ENCODE results near the gene ZNF284. TPM values are rescaled to one million over a fixed set of nuclear protein-coding genes. Genes with fewer than 3 reads are reported as not detected.

ZNF284 gene
- 0.74 and 1.0 TPM in 2 replicates for total RNA-seq

DNA sequence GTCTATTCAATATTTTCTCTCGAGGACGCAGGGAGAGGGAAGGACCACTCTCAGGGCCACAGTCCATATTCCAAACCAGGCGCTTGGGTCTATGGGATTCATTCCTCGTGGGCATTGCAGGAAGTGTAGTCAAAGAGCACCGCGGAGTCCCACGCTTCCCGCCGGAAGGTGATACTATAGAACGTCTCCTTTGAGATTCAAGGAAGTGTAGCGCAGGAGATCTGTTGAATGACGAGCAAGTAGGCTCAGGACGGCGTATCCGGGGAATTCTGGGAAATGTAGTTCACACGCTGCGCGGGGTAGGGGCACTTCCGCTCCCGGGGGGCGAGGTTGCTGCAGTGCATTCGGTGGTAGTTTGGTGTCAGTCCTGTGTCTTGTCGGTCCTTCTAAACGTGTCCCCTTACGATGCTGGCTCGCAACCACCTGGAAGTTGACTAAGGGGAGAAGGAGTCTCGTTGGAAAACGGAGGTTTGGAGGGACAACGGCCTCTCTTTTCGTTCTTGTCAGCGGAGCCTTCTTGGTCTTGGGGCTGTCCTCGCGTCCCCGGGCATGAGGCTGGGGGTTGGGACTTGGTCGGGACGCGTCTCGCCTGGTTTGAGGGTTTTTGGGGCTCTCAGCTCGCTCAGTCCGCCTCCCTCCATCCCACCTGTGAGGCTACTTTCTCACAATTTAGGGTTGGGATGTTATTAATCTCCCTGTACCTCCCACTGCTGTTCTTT lies at the start of gene ZNF284:
Gene ZNF284, plus strand, starts transcription at position 336 of the 719 bp plus-strand sequence. CDS start 4,231 bp downstream, outside the sequence.

DNA sequence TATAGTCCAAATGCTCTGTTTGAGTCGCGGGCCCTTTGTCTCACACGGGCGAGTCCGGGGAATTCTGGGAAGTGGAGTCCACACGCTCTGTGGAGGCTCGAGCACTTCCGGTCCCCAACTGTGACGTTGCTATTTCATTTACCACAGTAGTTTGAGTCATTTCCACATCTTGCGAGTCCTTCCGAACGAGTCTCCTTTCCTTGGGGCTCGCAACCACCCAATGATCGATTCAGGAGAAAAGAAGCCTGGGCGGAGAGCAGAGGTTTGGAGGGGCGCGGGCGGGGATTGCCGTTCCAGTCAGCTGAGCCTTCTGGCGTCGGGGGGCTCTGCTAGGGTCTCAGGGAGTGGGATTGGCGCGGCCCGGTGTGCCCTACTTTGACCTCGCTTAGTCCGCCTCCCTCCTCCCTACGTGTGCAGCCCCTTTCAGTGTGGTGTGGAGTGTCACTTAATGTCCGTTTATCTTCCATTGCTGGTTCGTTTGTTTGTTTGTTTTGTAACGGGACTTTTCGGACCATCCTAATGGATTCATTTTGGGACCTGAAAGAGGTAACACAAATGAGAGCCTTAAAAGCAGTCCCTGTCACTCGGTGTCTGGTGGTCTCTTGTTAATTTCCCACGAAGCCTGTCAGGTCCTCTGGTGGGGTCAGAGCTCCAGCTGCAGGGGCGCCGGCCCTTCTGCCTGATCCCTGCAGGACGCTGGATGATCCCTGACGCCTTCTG lies 46.6 kb upstream of the ZNF284 start, which contains the start of gene ZNF222:
Gene ZNF222, plus strand, starts transcription at position 163 of the 720 bp plus-strand sequence. Its CDS starts 58 bp downstream, at position 221.

DNA sequence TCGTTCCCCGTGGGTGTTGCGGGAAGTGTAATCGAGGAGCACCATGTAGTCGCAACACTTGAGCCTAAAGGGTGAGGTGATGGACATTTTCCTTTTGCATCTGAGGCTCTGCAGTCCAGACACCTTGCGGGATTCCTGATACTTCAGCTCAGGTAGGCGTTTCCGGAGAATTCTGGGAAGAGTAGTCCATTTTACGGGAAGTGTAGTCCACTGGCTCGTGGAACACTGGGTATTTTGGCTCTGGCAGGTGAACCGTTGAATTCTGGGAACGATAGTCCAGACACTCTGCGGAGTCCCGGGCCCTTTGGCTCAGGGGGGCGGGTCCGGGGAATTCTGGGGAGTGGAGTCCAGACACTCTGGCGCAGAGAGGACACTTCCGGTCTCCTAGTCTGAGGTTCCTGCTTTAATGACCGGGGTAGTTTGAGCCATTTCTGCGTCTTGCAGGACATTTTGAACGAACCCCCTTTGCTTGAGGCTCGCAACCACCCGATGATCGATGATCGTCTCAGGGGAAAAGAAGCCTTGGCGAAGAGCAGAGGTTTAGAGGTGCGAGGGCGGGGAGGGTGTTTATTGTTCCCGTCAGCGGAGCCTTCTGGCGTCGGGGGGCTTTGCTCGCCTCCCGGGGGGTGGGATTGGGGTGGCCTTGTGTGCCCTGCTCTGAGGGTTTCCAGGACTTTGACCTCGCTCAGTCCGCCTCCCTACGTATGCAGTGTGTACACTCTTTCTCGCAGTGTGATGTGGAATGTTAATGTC lies 20.1 kb upstream of the ZNF284 start, which contains the start of gene ZNF223:
Gene ZNF223, plus strand, starts transcription at position 387 of the 753 bp plus-strand sequence. CDS start 3,141 bp downstream, outside the sequence.

DNA sequence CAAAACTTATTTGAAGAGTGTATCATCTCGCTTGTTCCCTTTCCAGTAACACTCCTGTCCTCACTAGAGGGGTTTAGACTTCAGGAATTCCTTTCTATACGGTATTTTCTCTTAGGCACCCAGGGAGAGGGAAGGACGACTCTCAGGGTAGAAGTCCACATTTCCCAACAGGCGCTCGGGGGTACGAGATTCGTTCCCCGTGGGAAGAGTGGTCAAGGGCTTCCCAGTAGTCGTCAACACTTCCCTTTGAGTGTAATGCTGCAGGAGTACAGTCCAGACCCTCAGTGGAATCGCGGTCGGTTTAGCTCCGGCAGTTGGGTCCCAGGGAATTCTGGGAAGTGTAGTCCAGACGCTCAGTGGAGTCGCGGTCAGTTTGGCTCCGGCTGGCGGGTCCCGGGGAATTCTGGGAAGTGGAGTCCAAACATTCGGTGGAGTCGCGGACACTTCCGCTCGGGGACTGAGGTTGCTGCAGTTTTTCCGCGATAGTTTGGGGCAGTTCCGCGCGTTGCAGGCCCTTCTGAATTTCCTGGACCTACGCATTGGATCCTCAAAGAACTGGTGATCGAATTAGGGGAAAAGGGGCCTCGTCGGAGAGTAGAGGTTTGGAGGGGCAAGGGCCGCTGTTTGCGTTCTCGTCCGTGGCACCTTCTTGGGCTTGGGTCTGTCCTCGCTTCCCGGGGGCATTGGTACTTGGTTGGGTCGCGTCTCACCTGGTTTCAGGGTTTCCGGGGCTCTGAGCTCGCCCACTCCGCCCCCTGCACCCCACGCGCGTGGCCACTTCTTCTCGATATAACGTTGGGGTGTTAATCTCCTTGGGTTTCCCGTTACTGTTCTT lies 22.2 kb downstream of the ZNF284 start, which contains the start of gene ZNF224:
Gene ZNF224, plus strand, starts transcription at position 431 of the 835 bp plus-strand sequence. CDS start 3,513 bp downstream, outside the sequence.

GRCh38 chr19:44113138-44113783 lies 41.3 kb downstream of the ZNF284 start, which contains the start of gene ZNF225:
ZNF225 (plus strand) TSS chr19:44113399; CDS start chr19:44115828, 2,429 bp downstream.

Other genes with a start within 250 kb of the ZNF284 start
- gene ZNF283, start 244.8 kb upstream of the ZNF284 start, total RNA-seq: 1.8 and 3.5 TPM in 2 replicates
- gene ZNF404, start 188.2 kb upstream of the ZNF284 start, total RNA-seq: 1.0 TPM in 2 replicates
- 5.6 and 5.9 TPM in 2 replicates for gene ZNF45, start 136.9 kb upstream of the ZNF284 start, total RNA-seq
- 1.9 and 3.0 TPM in 2 replicates for gene ZNF221, start 120.9 kb upstream of the ZNF284 start, total RNA-seq
- 2.9 and 4.8 TPM in 2 replicates for gene ZNF155, start 88.0 kb upstream of the ZNF284 start, total RNA-seq
- gene ZNF230, start 69.2 kb upstream of the ZNF284 start, total RNA-seq: 1.2 and 2.2 TPM in 2 replicates
- 1.8 and 4.9 TPM in 2 replicates for gene ZNF222, start 46.8 kb upstream of the ZNF284 start, total RNA-seq
- 2.4 and 3.5 TPM in 2 replicates for gene ZNF223, start 20.1 kb upstream of the ZNF284 start, total RNA-seq
- gene ZNF224, start 22.2 kb downstream of the ZNF284 start, total RNA-seq: 3.4 and 8.2 TPM in 2 replicates
- gene ZNF225, start 41.2 kb downstream of the ZNF284 start, total RNA-seq: 1.5 and 2.4 TPM in 2 replicates
- gene ZNF234, start 69.4 kb downstream of the ZNF284 start, total RNA-seq: 2.4 and 3.1 TPM in 2 replicates
- 8.0 and 10.8 TPM in 2 replicates for gene ZNF226, start 92.9 kb downstream of the ZNF284 start, total RNA-seq
- gene ZNF227, start 140.4 kb downstream of the ZNF284 start, total RNA-seq: 6.1 and 7.1 TPM in 2 replicates
- 0.17 and 0.30 TPM in 2 replicates for gene ZNF233, start 187.7 kb downstream of the ZNF284 start, total RNA-seq
- gene ZNF235, start 232.9 kb downstream of the ZNF284 start, total RNA-seq: 0.45 and 1.3 TPM in 2 replicates